Fibroblast of lung (primary cell): ENCODE measurements around the gene CLIC4.

ENCODE experiments used
- EZH2 ChIP-seq: IDR thresholded peaks from 2 replicates; pipeline ENCODE4 v1.5.1; 2012; ENCODE audit warnings: low read length, control low read depth, mild to moderate bottlenecking; ENCODE audit errors: missing control alignments
- TF ChIP-seq, protein P1 (sequence below), 2 donors: IDR thresholded peaks in 1 of 2; conservative IDR thresholded peaks in 1 of 2; 1 replicate in 1 of 2; 2 replicates in 1 of 2; pipeline ENCODE4 v1.5.1; 2011 to 2012; ENCODE audit warnings: low read length in 2 of 2, control low read depth in 1 of 2, inconsistent platforms in 1 of 2, low read depth in 1 of 2, mild to moderate bottlenecking in 1 of 2

DNA sequence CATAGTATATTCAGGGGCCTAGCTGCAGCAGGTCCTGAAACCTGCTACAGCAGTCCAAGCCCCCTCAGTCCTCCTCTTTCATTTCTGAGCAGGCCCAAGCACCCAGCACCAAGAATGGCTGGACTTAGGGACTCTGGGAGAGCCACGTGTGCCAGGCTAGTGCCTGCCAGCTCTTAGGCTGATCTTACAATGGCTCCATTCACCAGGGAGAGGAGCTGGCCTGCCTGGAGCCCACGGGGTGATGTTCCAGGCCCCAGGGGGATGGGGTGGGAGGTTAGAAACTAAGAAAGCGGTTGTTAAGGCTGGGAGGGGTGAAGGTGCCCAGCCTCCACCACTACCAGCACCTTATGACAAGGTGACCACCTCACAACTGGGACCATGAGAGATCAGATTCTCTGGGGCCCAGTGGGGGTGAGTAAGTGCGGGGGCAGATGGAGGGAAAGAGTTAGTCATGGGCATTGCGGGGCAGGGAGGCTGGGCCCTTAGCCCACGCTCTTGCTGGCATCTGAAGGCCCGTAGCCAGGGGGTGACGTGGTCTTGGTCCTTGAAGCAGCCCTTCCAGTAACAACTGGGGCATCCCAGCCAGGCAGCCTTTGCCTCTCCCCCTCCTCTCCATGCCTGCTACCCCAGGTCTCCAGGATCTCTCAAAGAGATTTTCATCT is 30.3 kb upstream of the CLIC4 start:
- TF ChIP-seq, protein P1, sequence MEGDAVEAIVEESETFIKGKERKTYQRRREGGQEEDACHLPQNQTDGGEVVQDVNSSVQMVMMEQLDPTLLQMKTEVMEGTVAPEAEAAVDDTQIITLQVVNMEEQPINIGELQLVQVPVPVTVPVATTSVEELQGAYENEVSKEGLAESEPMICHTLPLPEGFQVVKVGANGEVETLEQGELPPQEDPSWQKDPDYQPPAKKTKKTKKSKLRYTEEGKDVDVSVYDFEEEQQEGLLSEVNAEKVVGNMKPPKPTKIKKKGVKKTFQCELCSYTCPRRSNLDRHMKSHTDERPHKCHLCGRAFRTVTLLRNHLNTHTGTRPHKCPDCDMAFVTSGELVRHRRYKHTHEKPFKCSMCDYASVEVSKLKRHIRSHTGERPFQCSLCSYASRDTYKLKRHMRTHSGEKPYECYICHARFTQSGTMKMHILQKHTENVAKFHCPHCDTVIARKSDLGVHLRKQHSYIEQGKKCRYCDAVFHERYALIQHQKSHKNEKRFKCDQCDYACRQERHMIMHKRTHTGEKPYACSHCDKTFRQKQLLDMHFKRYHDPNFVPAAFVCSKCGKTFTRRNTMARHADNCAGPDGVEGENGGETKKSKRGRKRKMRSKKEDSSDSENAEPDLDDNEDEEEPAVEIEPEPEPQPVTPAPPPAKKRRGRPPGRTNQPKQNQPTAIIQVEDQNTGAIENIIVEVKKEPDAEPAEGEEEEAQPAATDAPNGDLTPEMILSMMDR (conservative IDR thresholded peaks at IDR 0.05 in 1 of 2, IDR thresholded peaks at IDR 0.05 in 1 of 2; ENCODE audit: low read depth in 1 of 2, low read length in 2 of 2), result no peak
- no peak for TF ChIP-seq EZH2
